Occipital lobe (tissue), 2 donors: ENCODE data around the gene VPS4A. TPM values are rescaled to one million over a fixed set of nuclear protein-coding genes. Genes with fewer than 3 reads are reported as not detected.
"Not testable (repeated sequence)": the region's sequence is repeated elsewhere in the genome, so short reads cannot be mapped to it uniquely, and the experiment has no call there.

ENCODE experiments used
- DNase-seq: peaks from one replicate; lab custom pipeline; 2025; lab: John Stamatoyannopoulos, UW
- total RNA-seq: library from RNA; depleted of rRNA; stranded (reverse); fragments of >200 nt; gene quantifications from one replicate; pipeline ENCODE4 v1.2.3, GENCODE V29; 2014

Gene VPS4A
- total RNA-seq, 1 donor from 2014 or later, result 34.6 TPM

GRCh38 chr16:69326172-69326873 lies 15.2 kb downstream of the VPS4A start:
- no peak for DNase-seq

- no peak for DNase-seq
Observed at GRCh38 chr16:69327585-69328310, 16.6 kb downstream of the VPS4A start.

- no peak for DNase-seq
Observed at GRCh38 chr16:69328854-69329316, 17.7 kb downstream of the VPS4A start.

- DNase-seq, result no peak
Observed at GRCh38 chr16:69329369-69330285, 18.5 kb downstream of the VPS4A start.

GRCh38 chr16:69330286-69331109 lies 19.3 kb downstream of the VPS4A start, which contains the start of gene PDF:
Gene PDF, minus strand, starts transcription at chr16:69330588. Its CDS starts 18 bp downstream, at chr16:69330570.
- DNase-seq, result peak; percentile 90

- no peak for DNase-seq
Observed at GRCh38 chr16:69334696-69335095, 23.5 kb downstream of the VPS4A start.

- no peak for DNase-seq
Observed at GRCh38 chr16:69338557-69339288, 27.6 kb downstream of the VPS4A start.

- peak; percentile 95 for DNase-seq
Observed at GRCh38 chr16:69339289-69340094, 28.3 kb downstream of the VPS4A start, which contains the start of the genes COG8 and NIP7. Gene COG8, minus strand, starts transcription at chr16:69339564. Its CDS starts 12 bp downstream, at chr16:69339552. Gene NIP7, plus strand, starts transcription at chr16:69339772. Its CDS starts 58 bp downstream, at chr16:69339830.

- DNase-seq, result no peak
Observed at GRCh38 chr16:69340095-69340644, 29.0 kb downstream of the VPS4A start.

GRCh38 chr16:69344171-69344570 lies 33.0 kb downstream of the VPS4A start:
- DNase-seq, result no peak

GRCh38 chr16:69345923-69346322 lies 34.8 kb downstream of the VPS4A start:
- no peak for DNase-seq

GRCh38 chr16:69346683-69347082 lies 35.5 kb downstream of the VPS4A start:
- DNase-seq, result no peak

GRCh38 chr16:69348222-69348621 lies 37.1 kb downstream of the VPS4A start:
- no peak for DNase-seq

- DNase-seq, result no peak
Observed at GRCh38 chr16:69349536-69349935, 38.4 kb downstream of the VPS4A start.

GRCh38 chr16:69350536-69351133 lies 39.5 kb downstream of the VPS4A start:
- no peak for DNase-seq

- DNase-seq, result no peak
Observed at GRCh38 chr16:69351309-69352027, 40.3 kb downstream of the VPS4A start, which contains the start of gene TMED6. Gene TMED6, minus strand, starts transcription at chr16:69351786. Its CDS starts 33 bp downstream, at chr16:69351753.

GRCh38 chr16:69360070-69360469 lies 48.9 kb downstream of the VPS4A start:
- DNase-seq, result not testable (repeated sequence)
